Neural progenitor cell (in vitro differentiated cells): Measurements from ENCODE around the gene GPR61.

Experiments used
- EZH2 ChIP-seq: fragments of 200-600 bp; sonication (generic); IDR thresholded peaks from 2 replicates; pipeline ENCODE4 v1.6.1; 2017; ENCODE audit warnings: antibody characterized with exemption, mild to moderate bottlenecking, moderate library complexity
- EZH2phosphoT487 ChIP-seq: fragments of 200-600 bp; sonication (generic); IDR thresholded peaks from 2 replicates; pipeline ENCODE4 v1.6.1; 2017; ENCODE audit warnings: antibody characterized with exemption
- TF ChIP-seq, protein P1 (sequence below): fragments of 200-600 bp; sonication (generic); IDR thresholded peaks from 2 replicates; pipeline ENCODE4 v1.5.1; 2017; ENCODE audit warnings: antibody characterized with exemption, mild to moderate bottlenecking

DNA sequence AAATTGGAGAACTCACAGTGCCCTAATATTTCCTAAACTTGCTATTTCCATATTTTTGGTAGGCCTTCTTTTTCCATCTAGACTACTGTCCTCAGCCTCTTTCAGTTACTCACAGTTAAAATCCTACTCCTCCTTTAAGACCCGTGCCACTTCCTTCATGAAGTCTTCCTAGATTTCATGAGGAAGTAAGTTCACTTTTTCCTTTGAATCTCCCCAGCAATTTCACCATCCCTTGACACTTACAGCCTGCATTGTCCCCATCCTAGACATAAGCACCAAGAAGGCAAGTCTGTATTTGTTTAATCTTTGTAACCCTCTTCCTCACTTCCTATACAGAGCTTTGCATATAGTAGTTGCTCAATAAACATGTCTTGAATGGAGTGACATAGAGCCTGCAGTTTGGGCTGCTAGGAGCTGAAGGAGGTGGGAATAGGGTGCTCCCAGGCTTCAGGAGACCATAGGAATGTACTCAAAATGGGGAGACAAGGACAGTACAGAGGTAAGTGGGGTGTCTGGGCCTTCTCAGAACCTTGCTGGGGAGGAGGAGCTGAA lies 5.3 kb upstream of the GPR61 start:
- TF ChIP-seq, protein P1, sequence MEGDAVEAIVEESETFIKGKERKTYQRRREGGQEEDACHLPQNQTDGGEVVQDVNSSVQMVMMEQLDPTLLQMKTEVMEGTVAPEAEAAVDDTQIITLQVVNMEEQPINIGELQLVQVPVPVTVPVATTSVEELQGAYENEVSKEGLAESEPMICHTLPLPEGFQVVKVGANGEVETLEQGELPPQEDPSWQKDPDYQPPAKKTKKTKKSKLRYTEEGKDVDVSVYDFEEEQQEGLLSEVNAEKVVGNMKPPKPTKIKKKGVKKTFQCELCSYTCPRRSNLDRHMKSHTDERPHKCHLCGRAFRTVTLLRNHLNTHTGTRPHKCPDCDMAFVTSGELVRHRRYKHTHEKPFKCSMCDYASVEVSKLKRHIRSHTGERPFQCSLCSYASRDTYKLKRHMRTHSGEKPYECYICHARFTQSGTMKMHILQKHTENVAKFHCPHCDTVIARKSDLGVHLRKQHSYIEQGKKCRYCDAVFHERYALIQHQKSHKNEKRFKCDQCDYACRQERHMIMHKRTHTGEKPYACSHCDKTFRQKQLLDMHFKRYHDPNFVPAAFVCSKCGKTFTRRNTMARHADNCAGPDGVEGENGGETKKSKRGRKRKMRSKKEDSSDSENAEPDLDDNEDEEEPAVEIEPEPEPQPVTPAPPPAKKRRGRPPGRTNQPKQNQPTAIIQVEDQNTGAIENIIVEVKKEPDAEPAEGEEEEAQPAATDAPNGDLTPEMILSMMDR, result no peak
- no peak for TF ChIP-seq EZH2
- no peak for TF ChIP-seq EZH2phosphoT487
